HepG2 (cell line): ENCODE results near the gene MILR1. TPM values are rescaled to one million over a fixed set of nuclear protein-coding genes. Genes with fewer than 3 reads are reported as not detected.

Source experiments
- DBP ChIP-seq: sonication (generic); formaldehyde crosslinking; IDR thresholded peaks from 2 replicates; pipeline ENCODE4 v1.4.0; 2020; ENCODE audit warnings: missing genetic modification reagents; ENCODE audit errors: not compliant biosample characterization
- HNRNPL ChIP-seq: fragments of 200-400 bp; formaldehyde crosslinking; IDR thresholded peaks from 2 replicates; pipeline ENCODE4 v1.6.1; 2017; ENCODE audit warnings: mild to moderate bottlenecking, low read depth, low read length
- KDM6A ChIP-seq: IDR thresholded peaks from 2 replicates; pipeline ENCODE4 v1.6.1; 2016; ENCODE audit warnings: low read depth
- NR2F2 ChIP-seq: IDR thresholded peaks from 2 replicates; pipeline ENCODE4 v1.6.1; 2012; ENCODE audit warnings: low read depth, inconsistent platforms, borderline replicate concordance
- RBM22 ChIP-seq: fragments of 200-400 bp; formaldehyde crosslinking; optimal IDR thresholded peaks from 2 replicates; pipeline ENCODE3; 2017; ENCODE audit warnings: mild to moderate bottlenecking, low read length, moderate library complexity
- SCMH1 ChIP-seq: sonication (generic); formaldehyde crosslinking; IDR thresholded peaks from 2 replicates; pipeline ENCODE4 v1.9.0; 2021; ENCODE audit warnings: missing genetic modification reagents, mild to moderate bottlenecking, borderline replicate concordance
- SIN3B ChIP-seq: fragments of 150-350 bp; IDR thresholded peaks from 2 replicates; pipeline ENCODE4 v1.6.1; 2014; ENCODE audit warnings: low read length
- SRSF1 ChIP-seq: fragments of 200-400 bp; formaldehyde crosslinking; optimal IDR thresholded peaks from 2 replicates; pipeline ENCODE3; 2017; ENCODE audit warnings: mild to moderate bottlenecking, low read depth, low read length, moderate library complexity
- TRIM24 ChIP-seq: sonication (generic); formaldehyde crosslinking; IDR thresholded peaks from 2 replicates; pipeline ENCODE4 v1.8.0; 2022; ENCODE audit warnings: mild to moderate bottlenecking, missing genetic modification reagents
- XRCC5 ChIP-seq: fragments of 200-400 bp; formaldehyde crosslinking; optimal IDR thresholded peaks from 2 replicates; pipeline ENCODE3; 2017; ENCODE audit warnings: mild to moderate bottlenecking, low read length
- ZBTB43 ChIP-seq: sonication (generic); formaldehyde crosslinking; conservative IDR thresholded peaks from 2 replicates; pipeline ENCODE4 v1.4.0; 2020; ENCODE audit warnings: missing genetic modification reagents
- ZNF280D ChIP-seq: sonication (generic); formaldehyde crosslinking; IDR thresholded peaks from 2 replicates; pipeline ENCODE4 v1.5.1; 2020; ENCODE audit warnings: mild to moderate bottlenecking, missing genetic modification reagents
- ZNF296 ChIP-seq: sonication (generic); formaldehyde crosslinking; conservative IDR thresholded peaks from 2 replicates; pipeline ENCODE4 v1.5.0; 2020; ENCODE audit warnings: mild to moderate bottlenecking, missing genetic modification reagents
- ZNF329 ChIP-seq: sonication (generic); formaldehyde crosslinking; IDR thresholded peaks from 2 replicates; pipeline ENCODE4 v1.9.0; 2021; ENCODE audit warnings: low read depth, mild to moderate bottlenecking, missing genetic modification reagents
- ZNF407 ChIP-seq: sonication (generic); formaldehyde crosslinking; IDR thresholded peaks from one replicate; pipeline ENCODE4 v1.5.1; 2020; ENCODE audit warnings: mild to moderate bottlenecking, missing genetic modification reagents; ENCODE audit errors: not compliant biosample characterization
- ZNF678 ChIP-seq: sonication (generic); formaldehyde crosslinking; IDR thresholded peaks from 2 replicates; pipeline ENCODE4 v1.4.0; 2020; ENCODE audit warnings: mild to moderate bottlenecking, missing genetic modification reagents
- polyA plus RNA-seq, 8 experiments: library from polyadenylated mRNA; depleted of rRNA in 3 of 8; stranded (reverse) in 7 of 8; unstranded in 1 of 8; fragments of >200 nt; fragmentation: Illumina TruSeq in 4 of 8; extraction: Trizol in 4 of 8; gene quantifications; 2 replicates each; pipeline versions ENCODE4 v1.2.1 to v1.2.3, GENCODE V29; 2011 to 2016; ENCODE audit warnings: low read depth in 4 of 8, missing spikeins in 1 of 8, mixed read lengths in 1 of 8; ENCODE audit not compliant: insufficient read depth in 1 of 8
- total RNA-seq, 5 experiments: library from RNA; depleted of rRNA; stranded (reverse); fragments of >200 nt; fragmentation: Illumina TruSeq; extraction: Trizol; gene quantifications; 2 replicates each; pipeline ENCODE4 v1.2.3, GENCODE V29; 2016; ENCODE audit warnings: low read depth in 1 of 5

MILR1 gene
- total and polyA plus RNA-seq, 2 of the 13 experiments (the other 11 are each of a cell fraction or from before 2014, with no cell fraction given), result 0.27 to 1.7 TPM

- 0 out of 2 replicates have a peak, but pooled peaks have one; percentile 37 for TF ChIP-seq ZBTB43
- no peak for TF ChIP-seq RBM22
- TF ChIP-seq ZNF329 (CRISPR knock-in tag), result 0 out of 2 replicates have a peak, but pooled peaks have one; percentile 43
- TF ChIP-seq ZNF407, result no peak
- TF ChIP-seq SIN3B, result no peak
- 0 out of 2 replicates have a peak, but pooled peaks have one; percentile 40 for TF ChIP-seq ZNF280D (CRISPR knock-in tag)
- TF ChIP-seq SRSF1, result peak; percentile 10
- no peak for TF ChIP-seq SCMH1 (CRISPR knock-in tag)
- TF ChIP-seq HNRNPL, result 0 out of 2 replicates have a peak, but pooled peaks have one; percentile 28
- TF ChIP-seq XRCC5, result peak; percentile 15
- no peak for TF ChIP-seq KDM6A (CRISPR knock-in tag)
- TF ChIP-seq ZNF678 (CRISPR knock-in tag), result no peak
- TF ChIP-seq ZNF296 (CRISPR knock-in tag), result peak; percentile 91; the same call in 1 of the 2 replicates
- peak; percentile 6 for TF ChIP-seq DBP
- TF ChIP-seq TRIM24 (CRISPR knock-in tag), result 0 out of 2 replicates have a peak, but pooled peaks have one; percentile 29
- TF ChIP-seq NR2F2, result peak; percentile 10; the same call in 1 of the 2 replicates
Measured at GRCh38 chr17:64496348-64496785, 47.5 kb downstream of the MILR1 start (continued).
